Common myeloid progenitor, CD34-positive (primary cell): ENCODE data around the gene S100A11.

ENCODE experiments used
- CTCF ChIA-PET: fragments of 350-600 bp; sonication (Branson Sonifier 250); formaldehyde crosslinking; loops from one replicate; lab custom pipeline; 2021; ENCODE audit warnings: antibody characterized with exemption; lab: Charles Lee
- POLR2A ChIA-PET: fragments of 350-600 bp; sonication (Branson Sonifier 250); formaldehyde crosslinking; loops from one replicate; lab custom pipeline; 2021; ENCODE audit warnings: antibody characterized with exemption; lab: Charles Lee
- DNase-seq, 3 donors: peaks; one replicate each; pipeline versions ENCODE4 v3.0.0 to v3.0.0-alpha.2; 2013
- H3K27ac ChIP-seq, 2 experiments: 1 replicate in 1 of 2; 2 replicates in 1 of 2; pipeline ENCODE4 v1.7.0; 2013; ENCODE audit warnings: inconsistent platforms in 2 of 2, low read length in 2 of 2, mild to moderate bottlenecking in 2 of 2, low read depth in 1 of 2, moderate library complexity in 1 of 2; ENCODE audit not compliant: severe bottlenecking in 2 of 2, insufficient read depth in 1 of 2, poor library complexity in 1 of 2
- H3K27me3 ChIP-seq, 5 experiments: replicated peaks in 2 of 5; 1 replicate in 3 of 5; 2 replicates in 2 of 5; pipeline versions ENCODE4 v1.6.1 to v1.7.0; 2013; ENCODE audit warnings: low read length in 4 of 5, mild to moderate bottlenecking in 2 of 5, moderate library complexity in 2 of 5, inconsistent platforms in 1 of 5; ENCODE audit not compliant: insufficient read depth in 5 of 5, control insufficient read depth in 4 of 5
- H3K36me3 ChIP-seq, 4 experiments: 1 replicate in 2 of 4; 2 replicates in 2 of 4; pipeline versions ENCODE4 v1.6.1 to v1.7.0; 2013; ENCODE audit warnings: low read length in 3 of 4, control low read depth in 1 of 4, mild to moderate bottlenecking in 1 of 4; ENCODE audit not compliant: control insufficient read depth in 4 of 4, insufficient read depth in 4 of 4
- H3K4me1 ChIP-seq, 4 experiments: 1 replicate in 3 of 4; 2 replicates in 1 of 4; pipeline versions ENCODE4 v1.6.1 to v1.7.1; 2013; ENCODE audit warnings: low read length in 3 of 4, mild to moderate bottlenecking in 3 of 4, control low read depth in 1 of 4, inconsistent platforms in 1 of 4, moderate library complexity in 1 of 4; ENCODE audit not compliant: control insufficient read depth in 4 of 4, insufficient read depth in 4 of 4; ENCODE audit errors: control extremely low read depth in 1 of 4
- H3K4me3 ChIP-seq, 7 experiments: 1 replicate in 4 of 7; 2 replicates in 3 of 7; pipeline versions ENCODE4 v1.5.1 to v1.7.0; 2013; ENCODE audit warnings: mild to moderate bottlenecking in 7 of 7, low read length in 6 of 7, moderate library complexity in 6 of 7, inconsistent platforms in 2 of 7, low read depth in 2 of 7, control low read depth in 1 of 7; ENCODE audit not compliant: insufficient read depth in 4 of 7, control insufficient read depth in 1 of 7; ENCODE audit errors: extremely low read depth in 1 of 7
- H3K9me3 ChIP-seq, 5 experiments: 1 replicate in 4 of 5; 2 replicates in 1 of 5; pipeline versions ENCODE4 v1.6.1 to v1.7.1; 2013; ENCODE audit warnings: low read length in 4 of 5, mild to moderate bottlenecking in 2 of 5, inconsistent platforms in 1 of 5, low read depth in 1 of 5, moderate library complexity in 1 of 5; ENCODE audit not compliant: control insufficient read depth in 4 of 5, insufficient read depth in 2 of 5; ENCODE audit errors: control extremely low read depth in 1 of 5
- WGBS: methylation state at CpG from one replicate; pipeline ENCODE4 v1.1.5; 2013; ENCODE audit not compliant: insufficient coverage; 5-methylcytosine and 5-hydroxymethylcytosine counted together

The S100A11 gene

DNA sequence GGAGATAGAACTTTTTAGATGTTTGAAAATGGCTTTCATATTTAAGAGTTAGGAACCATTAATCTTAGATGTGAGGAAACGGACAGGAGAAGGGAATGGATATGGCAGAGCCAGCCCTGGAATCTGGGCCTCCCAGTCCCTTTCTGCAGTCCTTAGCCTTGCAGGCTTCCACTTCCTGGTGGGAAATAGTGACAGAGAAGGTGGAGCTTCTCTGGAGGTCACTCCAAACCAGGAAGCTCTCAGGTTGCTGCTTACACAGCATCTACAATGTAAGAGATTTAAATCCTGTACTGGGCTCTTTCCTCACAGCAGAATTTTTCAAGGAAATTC lies 2.5 kb downstream of the S100A11 start:
- Histone ChIP-seq H3K36me3 (peaks cover 2 to 27% (median 13%) of the 10 kb centered on the region in 4 experiments), H3K4me3 (peak overlapping the region in 3 of 7 experiments; percentile 30 to 87 (median 86)), H3K27ac (peak overlapping the region in 1 of 2 experiments; percentile 80), H3K4me1 (peaks cover 29 to 56% (median 42%) of the 10 kb centered on the region in 4 experiments), H3K9me3 (no peaks in the 10 kb centered on the region), H3K27me3 (no peaks in the 10 kb centered on the region)
- CTCF ChIA-PET, result interaction anchor here (0.8 to 5.3 kb wide), 11 partner anchors 13 to 263 kb away, joined by 3 to 57 read pairs (median 4); no protein-coding TSS in a partner anchor
- DNase-seq, result no peak
- WGBS, result 90% methylated on average over 1 of the region's 1 CpG
- POLR2A ChIA-PET, result interaction anchor here (0.5 to 1.7 kb wide), 2 partner anchors 14 to 75 kb away, joined by 4 read pairs; no protein-coding TSS in a partner anchor

DNA sequence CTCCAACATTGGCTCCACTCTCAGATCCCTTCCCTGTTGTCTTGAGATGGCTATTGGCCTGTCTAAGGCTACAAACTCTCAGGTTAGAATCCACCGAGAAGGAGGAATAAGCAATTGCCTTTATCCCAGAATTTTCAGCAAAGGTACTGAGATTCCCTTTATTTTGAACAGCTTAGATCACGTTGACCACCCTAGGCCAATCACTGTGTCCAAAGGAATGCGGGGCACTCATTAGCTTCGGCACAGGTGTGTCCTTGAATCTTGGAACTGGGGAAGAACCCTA lies 6.9 kb downstream of the S100A11 start:
- ChIA-PET CTCF (interaction anchor here (1.2 to 3.7 kb wide), 2 partner anchors 14 to 29 kb away, joined by 3 to 13 read pairs; no protein-coding TSS in a partner anchor), POLR2A (no interaction called here)
- H3K9me3 ChIP-seq, result no peaks in the 10 kb centered on the region
- H3K27me3 ChIP-seq, result no peaks in the 10 kb centered on the region
- H3K27ac ChIP-seq, result no peak overlapping the region
- H3K36me3 ChIP-seq, result peaks cover 2 to 27% (median 13%) of the 10 kb centered on the region in 4 experiments
- H3K4me1 ChIP-seq, result peaks cover 10 to 22% (median 15%) of the 10 kb centered on the region in 4 experiments
- DNase-seq, result no peak
- 100% methylated on average over 4 of the region's 4 CpGs for WGBS
- no peak overlapping the region for H3K4me3 ChIP-seq

DNA sequence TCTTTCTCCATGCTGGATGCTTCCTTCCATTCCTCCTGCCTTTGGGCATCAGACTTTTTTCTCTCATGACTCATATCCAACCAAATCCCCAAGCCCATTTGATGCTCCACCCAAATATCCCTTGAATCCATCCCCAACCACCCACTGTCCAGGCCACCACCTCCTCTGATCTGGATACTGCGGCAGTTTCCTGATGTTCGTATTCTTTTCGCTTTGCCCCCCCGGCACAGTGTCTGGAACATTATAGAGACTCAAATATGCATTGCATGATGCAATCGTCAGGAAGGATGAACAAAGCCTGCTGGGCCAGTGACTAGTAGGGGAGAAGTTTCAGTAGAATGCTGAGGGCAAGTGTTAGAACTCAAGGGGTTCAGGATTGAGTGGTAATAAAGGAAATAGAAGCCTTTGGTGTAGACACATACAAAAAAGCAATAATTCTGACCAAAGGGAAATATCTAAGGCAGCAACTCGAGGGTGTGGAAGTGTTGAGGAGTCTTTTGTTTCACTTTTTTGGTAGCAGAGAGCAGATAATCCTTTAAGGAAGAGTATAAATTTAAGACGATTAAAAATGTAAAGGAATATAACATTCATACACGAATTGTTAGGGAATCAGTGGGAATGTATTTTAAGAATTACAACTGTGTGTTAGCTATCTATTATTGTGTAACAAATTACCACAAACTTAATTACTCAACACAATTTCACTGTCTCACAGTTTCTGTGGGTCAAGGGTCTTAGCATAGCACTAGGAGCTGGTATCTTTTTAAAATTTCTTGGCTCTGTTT lies 7.5 kb downstream of the S100A11 start:
- H3K4me3 ChIP-seq, result no peak overlapping the region
- WGBS, result 98% methylated on average over 5 of the region's 8 CpGs
- POLR2A ChIA-PET, result no interaction called here
- peaks cover 2 to 27% (median 13%) of the 10 kb centered on the region in 4 experiments for H3K36me3 ChIP-seq
- CTCF ChIA-PET, result interaction anchor here (1.2 to 3.7 kb wide), 2 partner anchors 13 to 28 kb away, joined by 3 to 13 read pairs; no protein-coding TSS in a partner anchor
- no peaks in the 10 kb centered on the region for H3K27me3 ChIP-seq
- H3K9me3 ChIP-seq, result no peaks in the 10 kb centered on the region
- H3K27ac ChIP-seq, result no peak overlapping the region
- no peak for DNase-seq
- H3K4me1 ChIP-seq, result peaks cover 6 to 17% (median 9%) of the 10 kb centered on the region in 4 experiments

DNA sequence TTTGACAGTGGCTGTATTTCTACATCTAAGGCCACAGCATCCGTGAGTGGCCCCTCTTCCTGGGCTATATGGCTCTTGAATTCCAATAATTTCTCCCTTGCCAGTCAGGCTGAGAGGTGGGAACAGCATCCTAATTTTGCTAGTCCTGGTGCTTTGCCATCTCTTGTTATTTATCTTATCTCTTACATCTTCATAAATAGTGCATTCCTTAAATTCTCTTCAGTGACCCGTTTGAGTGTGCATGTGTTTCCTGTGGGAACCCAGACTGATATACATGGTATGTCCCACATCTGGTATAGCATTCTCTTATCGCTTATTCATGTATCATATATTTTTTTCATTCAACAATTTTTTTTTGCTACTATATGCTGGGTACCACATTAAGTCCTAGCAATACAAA lies 9.9 kb downstream of the S100A11 start:
- 50% methylated on average over 2 of the region's 3 CpGs for WGBS
- Histone ChIP-seq H3K36me3 (peaks cover 0 to 6% (median 3%) of the 10 kb centered on the region in 4 experiments), H3K27me3 (no peaks in the 10 kb centered on the region), H3K27ac (no peak overlapping the region), H3K9me3 (no peaks in the 10 kb centered on the region), H3K4me3 (no peak overlapping the region), H3K4me1 (peaks cover 0 to 5% (median 0%) of the 10 kb centered on the region in 4 experiments)
- DNase-seq, result no peak
- ChIA-PET CTCF (no interaction called here), POLR2A (no interaction called here)

DNA sequence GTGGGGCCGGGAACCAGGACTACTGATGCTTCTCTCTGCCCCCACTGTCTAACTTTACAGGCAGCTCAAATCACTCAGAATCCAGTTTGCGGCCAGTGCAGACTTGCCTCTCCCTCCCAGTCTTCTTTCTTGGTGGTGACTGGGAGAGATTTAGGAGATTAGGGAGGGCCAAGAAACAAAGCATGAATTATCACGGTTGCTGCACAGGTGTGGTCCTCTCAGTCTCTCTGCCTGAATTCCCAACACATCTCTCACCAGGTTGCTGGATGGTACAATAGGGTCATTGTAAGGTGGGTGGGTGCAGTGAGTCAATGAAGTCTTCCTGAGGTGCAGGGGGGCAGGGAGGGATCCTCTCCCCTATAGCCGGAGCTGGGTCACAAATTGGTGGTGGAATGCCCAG lies 12.6 kb downstream of the S100A11 start:
- ChIA-PET CTCF (interaction anchor here (0.9 kb wide), 1 partner anchor 11 kb away, joined by 3 read pairs; no protein-coding TSS in a partner anchor), POLR2A (no interaction called here)
- DNase-seq, result no peak
- Histone ChIP-seq H3K27me3 (no peaks in the 10 kb centered on the region), H3K36me3 (no peaks in the 10 kb centered on the region), H3K4me1 (peaks cover 0 to under 1% (median 0%) of the 10 kb centered on the region in 4 experiments), H3K9me3 (no peaks in the 10 kb centered on the region), H3K4me3 (no peak overlapping the region), H3K27ac (no peak overlapping the region)
- 100% methylated on average over 1 of the region's 4 CpGs for WGBS

DNA sequence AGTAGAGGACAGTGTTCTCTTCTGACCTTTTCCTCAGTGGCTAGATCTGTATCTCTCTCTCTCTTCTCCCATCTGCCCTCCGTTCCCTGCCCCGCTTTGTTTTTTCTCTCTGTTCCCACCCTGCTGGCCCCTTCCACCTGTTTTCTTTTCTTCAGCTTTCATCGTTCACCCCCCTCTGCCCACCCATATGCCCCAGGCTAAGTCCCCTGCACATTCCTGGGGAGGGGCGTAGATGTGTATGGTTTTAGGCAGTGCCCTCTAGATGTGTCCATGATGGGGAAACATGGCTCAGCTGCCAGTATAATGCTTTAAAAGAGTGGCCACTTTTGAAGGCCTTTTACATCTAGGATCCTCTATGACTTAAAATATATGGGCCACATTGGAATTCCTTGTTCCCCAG lies 13.6 kb downstream of the S100A11 start:
- CTCF ChIA-PET, result interaction anchor here (0.6 to 1.6 kb wide), 3 partner anchors 10 to 12 kb away, joined by 3 to 6 read pairs (median 3); no protein-coding TSS in a partner anchor
- 95% methylated on average over 3 of the region's 4 CpGs for WGBS
- Histone ChIP-seq H3K9me3 (no peaks in the 10 kb centered on the region), H3K36me3 (no peaks in the 10 kb centered on the region), H3K4me3 (no peak overlapping the region), H3K27me3 (no peaks in the 10 kb centered on the region), H3K4me1 (no peaks in the 10 kb centered on the region), H3K27ac (no peak overlapping the region)
- DNase-seq, result no peak
- POLR2A ChIA-PET, result no interaction called here

DNA sequence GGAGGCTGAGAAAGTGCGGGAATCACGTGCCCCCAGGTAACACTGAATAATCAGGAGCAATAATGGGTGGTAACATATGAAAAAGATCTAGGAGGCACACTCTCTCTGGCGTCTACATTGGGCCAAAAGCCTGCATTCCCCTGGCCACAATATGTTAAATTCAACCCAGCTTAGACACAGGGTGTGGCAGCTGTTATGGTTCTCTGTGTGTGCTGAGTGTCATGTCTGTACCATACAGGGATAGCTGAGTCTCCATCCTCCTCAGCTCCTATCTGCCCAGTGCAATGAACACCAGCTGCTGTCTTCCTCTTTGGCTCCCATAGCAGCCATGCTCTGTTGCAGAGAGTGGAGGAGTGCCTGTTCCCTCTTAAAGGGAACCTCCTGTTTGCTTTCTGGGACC lies 14.3 kb downstream of the S100A11 start:
- WGBS, result 93% methylated on average over 3 of the region's 3 CpGs
- no peak overlapping the region for H3K27ac ChIP-seq
- ChIA-PET CTCF (interaction anchor here (1.6 kb wide), 1 partner anchor 9 kb away, joined by 6 read pairs; no protein-coding TSS in a partner anchor), POLR2A (no interaction called here)
- no peaks in the 10 kb centered on the region for H3K9me3 ChIP-seq
- no peaks in the 10 kb centered on the region for H3K27me3 ChIP-seq
- no peaks in the 10 kb centered on the region for H3K36me3 ChIP-seq
- DNase-seq, result no peak
- H3K4me3 ChIP-seq, result no peak overlapping the region
- H3K4me1 ChIP-seq, result no peaks in the 10 kb centered on the region
